Thoracic aorta endothelial cell (primary cell): ENCODE results near the gene RICTOR. TPM values are rescaled to one million over a fixed set of nuclear protein-coding genes. Genes with fewer than 3 reads are reported as not detected.

ENCODE experiments used
- small RNA-seq: library from RNA; depleted of rRNA; stranded (forward); fragments of <200 nt; gene quantifications from one replicate; pipeline ENCODE3, GENCODE V24; 2012
- total RNA-seq: library from RNA; depleted of rRNA; stranded (reverse); fragments of >200 nt; gene quantifications from 2 replicates; pipeline ENCODE4 v1.2.3, GENCODE V29; 2012

RICTOR gene, protein sequence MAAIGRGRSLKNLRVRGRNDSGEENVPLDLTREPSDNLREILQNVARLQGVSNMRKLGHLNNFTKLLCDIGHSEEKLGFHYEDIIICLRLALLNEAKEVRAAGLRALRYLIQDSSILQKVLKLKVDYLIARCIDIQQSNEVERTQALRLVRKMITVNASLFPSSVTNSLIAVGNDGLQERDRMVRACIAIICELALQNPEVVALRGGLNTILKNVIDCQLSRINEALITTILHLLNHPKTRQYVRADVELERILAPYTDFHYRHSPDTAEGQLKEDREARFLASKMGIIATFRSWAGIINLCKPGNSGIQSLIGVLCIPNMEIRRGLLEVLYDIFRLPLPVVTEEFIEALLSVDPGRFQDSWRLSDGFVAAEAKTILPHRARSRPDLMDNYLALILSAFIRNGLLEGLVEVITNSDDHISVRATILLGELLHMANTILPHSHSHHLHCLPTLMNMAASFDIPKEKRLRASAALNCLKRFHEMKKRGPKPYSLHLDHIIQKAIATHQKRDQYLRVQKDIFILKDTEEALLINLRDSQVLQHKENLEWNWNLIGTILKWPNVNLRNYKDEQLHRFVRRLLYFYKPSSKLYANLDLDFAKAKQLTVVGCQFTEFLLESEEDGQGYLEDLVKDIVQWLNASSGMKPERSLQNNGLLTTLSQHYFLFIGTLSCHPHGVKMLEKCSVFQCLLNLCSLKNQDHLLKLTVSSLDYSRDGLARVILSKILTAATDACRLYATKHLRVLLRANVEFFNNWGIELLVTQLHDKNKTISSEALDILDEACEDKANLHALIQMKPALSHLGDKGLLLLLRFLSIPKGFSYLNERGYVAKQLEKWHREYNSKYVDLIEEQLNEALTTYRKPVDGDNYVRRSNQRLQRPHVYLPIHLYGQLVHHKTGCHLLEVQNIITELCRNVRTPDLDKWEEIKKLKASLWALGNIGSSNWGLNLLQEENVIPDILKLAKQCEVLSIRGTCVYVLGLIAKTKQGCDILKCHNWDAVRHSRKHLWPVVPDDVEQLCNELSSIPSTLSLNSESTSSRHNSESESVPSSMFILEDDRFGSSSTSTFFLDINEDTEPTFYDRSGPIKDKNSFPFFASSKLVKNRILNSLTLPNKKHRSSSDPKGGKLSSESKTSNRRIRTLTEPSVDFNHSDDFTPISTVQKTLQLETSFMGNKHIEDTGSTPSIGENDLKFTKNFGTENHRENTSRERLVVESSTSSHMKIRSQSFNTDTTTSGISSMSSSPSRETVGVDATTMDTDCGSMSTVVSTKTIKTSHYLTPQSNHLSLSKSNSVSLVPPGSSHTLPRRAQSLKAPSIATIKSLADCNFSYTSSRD (N-terminal part only)
- total RNA-seq: 79.1 and 118 TPM in 2 replicates

DNA sequence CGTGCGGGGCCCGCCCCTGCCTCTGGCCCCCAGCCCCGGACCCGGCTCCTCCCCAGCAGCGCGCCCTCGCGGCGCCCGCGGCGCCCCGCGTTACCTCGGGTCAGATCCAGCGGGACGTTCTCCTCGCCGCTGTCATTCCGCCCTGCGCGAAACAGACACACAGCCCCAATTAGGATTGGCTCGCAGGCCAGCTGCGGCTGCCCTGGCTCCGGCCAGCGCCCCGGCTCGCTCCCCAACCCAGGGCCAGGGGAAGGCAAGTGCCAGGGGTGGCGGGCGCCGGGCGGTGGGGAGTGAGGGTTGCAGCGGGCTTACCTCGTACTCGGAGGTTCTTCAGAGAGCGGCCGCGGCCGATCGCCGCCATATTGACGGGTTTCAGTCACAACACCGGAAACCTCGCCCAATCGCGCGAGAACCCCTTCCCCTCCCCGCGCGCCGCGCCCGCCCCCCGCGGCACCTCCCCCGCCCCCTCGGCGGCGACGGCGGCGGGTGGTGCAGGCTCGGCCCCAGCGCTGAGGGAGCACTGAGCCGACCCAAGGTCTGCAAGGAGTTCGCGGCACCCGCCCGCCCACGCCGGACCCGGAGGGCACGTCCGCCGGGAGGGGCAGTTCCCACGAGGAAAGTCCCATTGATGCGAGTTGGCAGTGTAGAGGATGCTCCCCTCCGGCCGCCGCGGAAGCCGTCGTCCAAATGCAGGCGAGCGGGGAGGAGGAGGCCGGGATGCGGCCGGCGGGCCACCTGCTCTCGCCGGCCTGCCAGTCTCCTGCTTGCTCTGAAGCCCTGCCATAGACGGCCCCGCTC, at the start of gene RICTOR:
TSS of gene RICTOR (minus strand) at position 383 of the 798 bp plus-strand sequence. CDS start at position 361, 22 bp downstream.

Small RNA genes within 50 kb of the gene (small RNA-seq; reads per million reads assigned to genes)
- gene AIG1P1: not detected

Other genes starting within 250 kb of the RICTOR start
- 23.7 and 59.1 TPM in 2 replicates for gene OSMR, start 228.4 kb downstream of the RICTOR start, total RNA-seq
- gene FYB1, start 145.2 kb upstream of the RICTOR start, total RNA-seq: 0.07 and 0.13 TPM in 2 replicates